ENCODE results near the gene RPL22. TPM values are rescaled to one million over a fixed set of nuclear protein-coding genes. Genes with fewer than 3 reads are reported as not detected.

RPL22 gene
- total RNA-seq, 1 experiment from 2014 or later, result 441 TPM

GRCh38 chr1:6165441-6165985 lies 33.9 kb downstream of the RPL22 start (continued):
- TF ChIP-seq, protein P1, sequence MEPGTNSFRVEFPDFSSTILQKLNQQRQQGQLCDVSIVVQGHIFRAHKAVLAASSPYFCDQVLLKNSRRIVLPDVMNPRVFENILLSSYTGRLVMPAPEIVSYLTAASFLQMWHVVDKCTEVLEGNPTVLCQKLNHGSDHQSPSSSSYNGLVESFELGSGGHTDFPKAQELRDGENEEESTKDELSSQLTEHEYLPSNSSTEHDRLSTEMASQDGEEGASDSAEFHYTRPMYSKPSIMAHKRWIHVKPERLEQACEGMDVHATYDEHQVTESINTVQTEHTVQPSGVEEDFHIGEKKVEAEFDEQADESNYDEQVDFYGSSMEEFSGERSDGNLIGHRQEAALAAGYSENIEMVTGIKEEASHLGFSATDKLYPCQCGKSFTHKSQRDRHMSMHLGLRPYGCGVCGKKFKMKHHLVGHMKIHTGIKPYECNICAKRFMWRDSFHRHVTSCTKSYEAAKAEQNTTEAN (CRISPR knock-in tag; IDR thresholded peaks at IDR 0.05), result no peak

GRCh38 chr1:6165027-6165426 lies 34.4 kb downstream of the RPL22 start:
- H3K4me1 Mint-ChIP-seq, result peaks cover 6% of the 10 kb centered on the region
- ChIA-PET CTCF (interaction anchor here (1.2 kb wide), 1 partner anchor 56 kb away, joined by 3 read pairs; no protein-coding TSS in a partner anchor), POLR2A (no interaction called here)
- no peaks in the 10 kb centered on the region for H3K27me3 Mint-ChIP-seq (ENCODE audit: low read depth)
- no peaks in the 10 kb centered on the region for H3K9me3 Mint-ChIP-seq
- no peak overlapping the region for H3K27ac Mint-ChIP-seq
- no peak for DNase-seq (ENCODE audit: low spot score)
- H3K4me3 Mint-ChIP-seq, result no peak overlapping the region
- no peak for ATAC-seq
- TF ChIP-seq RELA (CRISPR knock-in tag; IDR thresholded peaks at IDR 0.05; ENCODE audit: borderline replicate concordance) (no peak), SP1 (CRISPR knock-in tag; conservative IDR thresholded peaks at IDR 0.05) (no peak), FOXP4 (CRISPR knock-in tag; IDR thresholded peaks at IDR 0.05) (no peak), ATF6 (CRISPR knock-in tag; IDR thresholded peaks at IDR 0.05) (no peak), ZNF671 (CRISPR knock-in tag; IDR thresholded peaks at IDR 0.05) (no peak)
- H3K36me3 Mint-ChIP-seq, result no peaks in the 10 kb centered on the region

DNA sequence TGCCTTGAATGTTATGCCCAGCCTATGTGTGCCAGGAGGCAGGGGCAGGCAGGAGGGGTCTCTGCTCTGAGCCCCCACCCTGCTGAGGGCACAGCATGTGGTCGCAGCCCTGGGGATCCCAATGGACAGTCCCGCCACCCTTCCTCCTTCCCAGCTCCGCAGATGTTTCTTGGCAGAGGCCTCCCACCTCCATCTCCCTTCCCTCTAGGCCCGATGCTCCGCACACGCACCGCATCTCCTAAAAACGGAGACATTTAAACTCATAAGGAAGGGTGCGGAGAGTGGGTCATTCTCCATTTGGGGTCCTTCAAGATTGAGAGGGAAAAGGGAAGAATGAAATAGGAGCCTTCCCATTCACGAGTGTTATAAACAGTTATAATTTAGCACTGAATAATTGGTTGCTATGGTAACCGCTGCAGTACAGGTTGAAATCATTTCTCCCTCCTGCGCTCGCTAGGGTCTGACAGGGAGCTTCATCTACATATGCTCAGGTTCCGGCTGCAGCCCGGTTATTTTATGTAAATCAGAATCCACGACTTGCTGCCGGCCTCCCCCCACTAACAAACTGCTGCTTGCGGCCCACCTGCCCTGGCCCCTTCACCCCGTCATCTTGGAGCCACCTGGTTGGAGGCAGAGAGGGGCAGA lies 35.3 kb downstream of the RPL22 start:
- no peaks in the 10 kb centered on the region for H3K36me3 Mint-ChIP-seq
- DNase-seq (ENCODE audit: low spot score), result no peak
- H3K27me3 Mint-ChIP-seq (ENCODE audit: low read depth), result no peaks in the 10 kb centered on the region
- ChIA-PET CTCF (interaction anchor here (0.6 kb wide), 1 partner anchor 41 kb away, joined by 5 read pairs; no protein-coding TSS in a partner anchor), POLR2A (no interaction called here)
- H3K4me3 Mint-ChIP-seq, result no peak overlapping the region
- no peak for ATAC-seq
- H3K27ac Mint-ChIP-seq, result no peak overlapping the region
- H3K4me1 Mint-ChIP-seq, result peaks cover 6% of the 10 kb centered on the region
- H3K9me3 Mint-ChIP-seq, result no peaks in the 10 kb centered on the region
- no peak for TF ChIP-seq PRRX2 (CRISPR knock-in tag; IDR thresholded peaks at IDR 0.05)
- TF ChIP-seq, protein P2, sequence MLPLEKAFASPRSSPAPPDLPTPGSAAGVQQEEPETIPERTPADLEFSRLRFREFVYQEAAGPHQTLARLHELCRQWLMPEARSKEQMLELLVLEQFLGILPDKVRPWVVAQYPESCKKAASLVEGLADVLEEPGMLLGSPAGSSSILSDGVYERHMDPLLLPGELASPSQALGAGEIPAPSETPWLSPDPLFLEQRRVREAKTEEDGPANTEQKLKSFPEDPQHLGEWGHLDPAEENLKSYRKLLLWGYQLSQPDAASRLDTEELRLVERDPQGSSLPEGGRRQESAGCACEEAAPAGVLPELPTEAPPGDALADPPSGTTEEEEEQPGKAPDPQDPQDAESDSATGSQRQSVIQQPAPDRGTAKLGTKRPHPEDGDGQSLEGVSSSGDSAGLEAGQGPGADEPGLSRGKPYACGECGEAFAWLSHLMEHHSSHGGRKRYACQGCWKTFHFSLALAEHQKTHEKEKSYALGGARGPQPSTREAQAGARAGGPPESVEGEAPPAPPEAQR (CRISPR knock-in tag; IDR thresholded peaks at IDR 0.05), result no peak
- TF ChIP-seq, protein P3, sequence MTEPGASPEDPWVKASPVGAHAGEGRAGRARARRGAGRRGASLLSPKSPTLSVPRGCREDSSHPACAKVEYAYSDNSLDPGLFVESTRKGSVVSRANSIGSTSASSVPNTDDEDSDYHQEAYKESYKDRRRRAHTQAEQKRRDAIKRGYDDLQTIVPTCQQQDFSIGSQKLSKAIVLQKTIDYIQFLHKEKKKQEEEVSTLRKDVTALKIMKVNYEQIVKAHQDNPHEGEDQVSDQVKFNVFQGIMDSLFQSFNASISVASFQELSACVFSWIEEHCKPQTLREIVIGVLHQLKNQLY (CRISPR knock-in tag; IDR thresholded peaks at IDR 0.05), result no peak
- no peak for TF ChIP-seq AFF4 (CRISPR knock-in tag; IDR thresholded peaks at IDR 0.05; ENCODE audit: borderline replicate concordance)
- no peak for TF ChIP-seq ELF4 (CRISPR knock-in tag; IDR thresholded peaks at IDR 0.05; ENCODE audit: low read depth)
- no peak for TF ChIP-seq TEAD1 (CRISPR knock-in tag; IDR thresholded peaks at IDR 0.05)
- TF ChIP-seq, protein P4, sequence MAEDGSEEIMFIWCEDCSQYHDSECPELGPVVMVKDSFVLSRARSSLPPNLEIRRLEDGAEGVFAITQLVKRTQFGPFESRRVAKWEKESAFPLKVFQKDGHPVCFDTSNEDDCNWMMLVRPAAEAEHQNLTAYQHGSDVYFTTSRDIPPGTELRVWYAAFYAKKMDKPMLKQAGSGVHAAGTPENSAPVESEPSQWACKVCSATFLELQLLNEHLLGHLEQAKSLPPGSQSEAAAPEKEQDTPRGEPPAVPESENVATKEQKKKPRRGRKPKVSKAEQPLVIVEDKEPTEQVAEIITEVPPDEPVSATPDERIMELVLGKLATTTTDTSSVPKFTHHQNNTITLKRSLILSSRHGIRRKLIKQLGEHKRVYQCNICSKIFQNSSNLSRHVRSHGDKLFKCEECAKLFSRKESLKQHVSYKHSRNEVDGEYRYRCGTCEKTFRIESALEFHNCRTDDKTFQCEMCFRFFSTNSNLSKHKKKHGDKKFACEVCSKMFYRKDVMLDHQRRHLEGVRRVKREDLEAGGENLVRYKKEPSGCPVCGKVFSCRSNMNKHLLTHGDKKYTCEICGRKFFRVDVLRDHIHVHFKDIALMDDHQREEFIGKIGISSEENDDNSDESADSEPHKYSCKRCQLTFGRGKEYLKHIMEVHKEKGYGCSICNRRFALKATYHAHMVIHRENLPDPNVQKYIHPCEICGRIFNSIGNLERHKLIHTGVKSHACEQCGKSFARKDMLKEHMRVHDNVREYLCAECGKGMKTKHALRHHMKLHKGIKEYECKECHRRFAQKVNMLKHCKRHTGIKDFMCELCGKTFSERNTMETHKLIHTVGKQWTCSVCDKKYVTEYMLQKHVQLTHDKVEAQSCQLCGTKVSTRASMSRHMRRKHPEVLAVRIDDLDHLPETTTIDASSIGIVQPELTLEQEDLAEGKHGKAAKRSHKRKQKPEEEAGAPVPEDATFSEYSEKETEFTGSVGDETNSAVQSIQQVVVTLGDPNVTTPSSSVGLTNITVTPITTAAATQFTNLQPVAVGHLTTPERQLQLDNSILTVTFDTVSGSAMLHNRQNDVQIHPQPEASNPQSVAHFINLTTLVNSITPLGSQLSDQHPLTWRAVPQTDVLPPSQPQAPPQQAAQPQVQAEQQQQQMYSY (CRISPR knock-in tag; IDR thresholded peaks at IDR 0.05), result no peak
- TF ChIP-seq, protein P5, sequence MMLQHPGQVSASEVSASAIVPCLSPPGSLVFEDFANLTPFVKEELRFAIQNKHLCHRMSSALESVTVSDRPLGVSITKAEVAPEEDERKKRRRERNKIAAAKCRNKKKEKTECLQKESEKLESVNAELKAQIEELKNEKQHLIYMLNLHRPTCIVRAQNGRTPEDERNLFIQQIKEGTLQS (CRISPR knock-in tag; conservative IDR thresholded peaks at IDR 0.05), result no peak
- TF ChIP-seq ZNF317 (CRISPR knock-in tag; IDR thresholded peaks at IDR 0.05; ENCODE audit: borderline replicate concordance, low read depth), result no peak
- TF ChIP-seq NFYB (CRISPR knock-in tag; conservative IDR thresholded peaks at IDR 0.05; ENCODE audit: low read depth), result no peak
